IMR-90 (cell line): ENCODE results near the gene DIP2C.

Experiments
- BHLHE40 ChIP-seq: fragments of 150-350 bp; IDR thresholded peaks from 2 replicates; pipeline ENCODE4 v1.6.1; 2016; ENCODE audit warnings: mild to moderate bottlenecking, low read depth, low read length
- CEBPB ChIP-seq: IDR thresholded peaks from 2 replicates; pipeline ENCODE4 v1.6.1; 2012; ENCODE audit warnings: low read depth, low read length, improper control_type of control experiment
- CHD1 ChIP-seq: IDR thresholded peaks from 2 replicates; pipeline ENCODE4 v1.6.1; 2012; ENCODE audit warnings: low read depth, low read length, improper control_type of control experiment
- FOS ChIP-seq: fragments of 150-350 bp; IDR thresholded peaks from 2 replicates; pipeline ENCODE4 v1.6.1; 2016; ENCODE audit warnings: low read depth, low read length
- MAFK ChIP-seq: IDR thresholded peaks from 2 replicates; pipeline ENCODE4 v1.6.1; 2012; ENCODE audit warnings: low read depth, low read length, improper control_type of control experiment
- MAZ ChIP-seq: IDR thresholded peaks from 2 replicates; pipeline ENCODE4 v1.6.1; 2012; ENCODE audit warnings: low read depth, mild to moderate bottlenecking, low read length, improper control_type of control experiment, moderate library complexity, borderline replicate concordance
- NFE2L2 ChIP-seq: fragments of 150-350 bp; IDR thresholded peaks from 2 replicates; pipeline ENCODE4 v1.6.1; 2016; ENCODE audit warnings: low read depth, mild to moderate bottlenecking, low read length
- POLR2A ChIP-seq: IDR thresholded peaks from 2 replicates; pipeline ENCODE4 v1.6.1; 2012; ENCODE audit warnings: mild to moderate bottlenecking, low read depth, low read length
- RAD21 ChIP-seq: IDR thresholded peaks from 2 replicates; pipeline ENCODE4 v1.6.1; 2012; ENCODE audit warnings: low read length, improper control_type of control experiment
- SMC3 ChIP-seq: fragments of 150-350 bp; IDR thresholded peaks from 2 replicates; pipeline ENCODE4 v1.6.1; 2016; ENCODE audit warnings: low read depth, mild to moderate bottlenecking, antibody characterized with exemption, low read length, moderate library complexity
- TF ChIP-seq, protein P1 (sequence below): conservative IDR thresholded peaks from 2 replicates; pipeline ENCODE4 v1.5.1; 2012; ENCODE audit warnings: mild to moderate bottlenecking, low read depth, low read length, improper control_type of control experiment
- TF ChIP-seq, protein P2 (sequence below): fragments of 150-350 bp; IDR thresholded peaks from 2 replicates; pipeline ENCODE4 v1.6.1; 2016; ENCODE audit warnings: low read depth, mild to moderate bottlenecking, low read length, moderate library complexity, borderline replicate concordance
- TF ChIP-seq, protein P3 (sequence below): fragments of 150-350 bp; IDR thresholded peaks from 2 replicates; pipeline ENCODE4 v1.6.1; 2017; ENCODE audit warnings: mild to moderate bottlenecking, antibody characterized with exemption, low read length, low read depth

DNA sequence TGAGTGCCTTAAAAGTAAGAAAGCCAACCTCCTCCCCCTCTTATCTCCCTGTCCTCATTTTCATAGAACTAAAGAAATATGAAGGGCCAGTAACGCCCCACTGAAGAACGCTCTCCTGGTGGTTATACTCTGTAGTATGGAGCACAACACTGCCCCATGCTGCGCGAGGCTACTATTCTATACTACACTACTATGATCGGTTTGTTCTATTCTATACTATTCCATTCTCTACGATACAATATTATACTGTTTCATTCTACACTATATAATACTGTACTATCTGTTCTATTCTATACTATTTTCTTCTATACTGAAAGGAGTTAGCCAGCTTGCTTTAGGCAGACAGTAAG is 34.8 kb downstream of the DIP2C start:
- TF ChIP-seq, protein P1, sequence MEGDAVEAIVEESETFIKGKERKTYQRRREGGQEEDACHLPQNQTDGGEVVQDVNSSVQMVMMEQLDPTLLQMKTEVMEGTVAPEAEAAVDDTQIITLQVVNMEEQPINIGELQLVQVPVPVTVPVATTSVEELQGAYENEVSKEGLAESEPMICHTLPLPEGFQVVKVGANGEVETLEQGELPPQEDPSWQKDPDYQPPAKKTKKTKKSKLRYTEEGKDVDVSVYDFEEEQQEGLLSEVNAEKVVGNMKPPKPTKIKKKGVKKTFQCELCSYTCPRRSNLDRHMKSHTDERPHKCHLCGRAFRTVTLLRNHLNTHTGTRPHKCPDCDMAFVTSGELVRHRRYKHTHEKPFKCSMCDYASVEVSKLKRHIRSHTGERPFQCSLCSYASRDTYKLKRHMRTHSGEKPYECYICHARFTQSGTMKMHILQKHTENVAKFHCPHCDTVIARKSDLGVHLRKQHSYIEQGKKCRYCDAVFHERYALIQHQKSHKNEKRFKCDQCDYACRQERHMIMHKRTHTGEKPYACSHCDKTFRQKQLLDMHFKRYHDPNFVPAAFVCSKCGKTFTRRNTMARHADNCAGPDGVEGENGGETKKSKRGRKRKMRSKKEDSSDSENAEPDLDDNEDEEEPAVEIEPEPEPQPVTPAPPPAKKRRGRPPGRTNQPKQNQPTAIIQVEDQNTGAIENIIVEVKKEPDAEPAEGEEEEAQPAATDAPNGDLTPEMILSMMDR, result no peak
- TF ChIP-seq NFE2L2, result no peak
- no peak for TF ChIP-seq POLR2A
- TF ChIP-seq CEBPB, result no peak
- no peak for TF ChIP-seq RAD21
- TF ChIP-seq CHD1, result no peak
- no peak for TF ChIP-seq BHLHE40
- TF ChIP-seq, protein P2, sequence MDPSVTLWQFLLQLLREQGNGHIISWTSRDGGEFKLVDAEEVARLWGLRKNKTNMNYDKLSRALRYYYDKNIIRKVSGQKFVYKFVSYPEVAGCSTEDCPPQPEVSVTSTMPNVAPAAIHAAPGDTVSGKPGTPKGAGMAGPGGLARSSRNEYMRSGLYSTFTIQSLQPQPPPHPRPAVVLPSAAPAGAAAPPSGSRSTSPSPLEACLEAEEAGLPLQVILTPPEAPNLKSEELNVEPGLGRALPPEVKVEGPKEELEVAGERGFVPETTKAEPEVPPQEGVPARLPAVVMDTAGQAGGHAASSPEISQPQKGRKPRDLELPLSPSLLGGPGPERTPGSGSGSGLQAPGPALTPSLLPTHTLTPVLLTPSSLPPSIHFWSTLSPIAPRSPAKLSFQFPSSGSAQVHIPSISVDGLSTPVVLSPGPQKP, result no peak
- TF ChIP-seq, protein P3, sequence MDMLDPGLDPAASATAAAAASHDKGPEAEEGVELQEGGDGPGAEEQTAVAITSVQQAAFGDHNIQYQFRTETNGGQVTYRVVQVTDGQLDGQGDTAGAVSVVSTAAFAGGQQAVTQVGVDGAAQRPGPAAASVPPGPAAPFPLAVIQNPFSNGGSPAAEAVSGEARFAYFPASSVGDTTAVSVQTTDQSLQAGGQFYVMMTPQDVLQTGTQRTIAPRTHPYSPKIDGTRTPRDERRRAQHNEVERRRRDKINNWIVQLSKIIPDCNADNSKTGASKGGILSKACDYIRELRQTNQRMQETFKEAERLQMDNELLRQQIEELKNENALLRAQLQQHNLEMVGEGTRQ, result no peak
- TF ChIP-seq SMC3, result no peak
- no peak for TF ChIP-seq FOS
- TF ChIP-seq MAZ, result no peak
- TF ChIP-seq MAFK, result no peak
